ENCODE results near the gene LRMDA. TPM values are rescaled to one million over a fixed set of nuclear protein-coding genes. Genes with fewer than 3 reads are reported as not detected.

LRMDA gene
- total RNA-seq, 2 donors from 2014 or later, result 9.6 to 12.6 TPM

- Histone ChIP-seq H3K27me3 (replicated peaks; ENCODE audit: insufficient read depth) (no peaks in the 10 kb centered on the region), H3K4me1 (replicated peaks) (no peaks in the 10 kb centered on the region)
- 82% methylated on average over 3 of the region's 3 CpGs for WGBS
Measured at GRCh38 chr10:75876710-75877109, 445.3 kb downstream of the LRMDA start.

GRCh38 chr10:75877877-75878276 is 446.5 kb downstream of the LRMDA start:
- Histone ChIP-seq H3K9me3 (no peaks in the 10 kb centered on the region), H3K4me1 (replicated peaks) (no peaks in the 10 kb centered on the region), H3K27ac (no peak overlapping the region), H3K36me3 (no peaks in the 10 kb centered on the region), H3K27me3 (replicated peaks; ENCODE audit: insufficient read depth) (no peaks in the 10 kb centered on the region), H3K4me3 (no peak overlapping the region)
- 96% methylated on average over 7 of the region's 7 CpGs for WGBS
- DNase-seq (ENCODE audit: low spot score), result no peak
- intact Hi-C loops (cut with DNase I), result no loop called here
- TF ChIP-seq CTCF (IDR thresholded peaks at IDR 0.05) (no peak), POLR2AphosphoS5 (IDR thresholded peaks at IDR 0.05) (no peak), POLR2A (IDR thresholded peaks at IDR 0.05) (no peak)

More at GRCh38 chr10:75876710-75877109, 445.3 kb downstream of the LRMDA start:
- H3K9me3 ChIP-seq, result no peaks in the 10 kb centered on the region
- DNase-seq (ENCODE audit: low spot score), result no peak
- H3K27ac ChIP-seq, result no peak overlapping the region
- TF ChIP-seq CTCF (IDR thresholded peaks at IDR 0.05) (no peak), POLR2AphosphoS5 (IDR thresholded peaks at IDR 0.05) (no peak), POLR2A (IDR thresholded peaks at IDR 0.05) (no peak)
- intact Hi-C loops (cut with DNase I), result no loop called here
- H3K4me3 ChIP-seq, result no peak overlapping the region
- H3K36me3 ChIP-seq, result no peaks in the 10 kb centered on the region

GRCh38 chr10:75878586-75878985 is 447.2 kb downstream of the LRMDA start:
- no peak for DNase-seq (ENCODE audit: low spot score)
- intact Hi-C loops (cut with DNase I), result no loop called here
- Histone ChIP-seq H3K4me1 (replicated peaks) (no peaks in the 10 kb centered on the region), H3K9me3 (no peaks in the 10 kb centered on the region), H3K4me3 (no peak overlapping the region), H3K36me3 (no peaks in the 10 kb centered on the region), H3K27ac (no peak overlapping the region), H3K27me3 (replicated peaks; ENCODE audit: insufficient read depth) (no peaks in the 10 kb centered on the region)
- WGBS, result 92% methylated on average over 2 of the region's 2 CpGs
- TF ChIP-seq POLR2A (IDR thresholded peaks at IDR 0.05) (no peak), POLR2AphosphoS5 (IDR thresholded peaks at IDR 0.05) (no peak), CTCF (IDR thresholded peaks at IDR 0.05) (no peak)

GRCh38 chr10:75880031-75880775 is 448.8 kb downstream of the LRMDA start:
- intact Hi-C loops (cut with DNase I), result no loop called here
- Histone ChIP-seq H3K27me3 (replicated peaks; ENCODE audit: insufficient read depth) (no peaks in the 10 kb centered on the region), H3K36me3 (no peaks in the 10 kb centered on the region), H3K4me1 (replicated peaks) (no peaks in the 10 kb centered on the region), H3K9me3 (no peaks in the 10 kb centered on the region), H3K27ac (no peak overlapping the region), H3K4me3 (no peak overlapping the region)
- TF ChIP-seq POLR2A (IDR thresholded peaks at IDR 0.05) (no peak), POLR2AphosphoS5 (IDR thresholded peaks at IDR 0.05) (no peak), CTCF (IDR thresholded peaks at IDR 0.05) (no peak)
- no peak for DNase-seq (ENCODE audit: low spot score)
- 69% methylated on average over 4 of the region's 4 CpGs for WGBS
